Parathyroid adenoma (tissue), 2 donors: Measurements from ENCODE around the gene LUZP2.

Experiments
- H2AFZ ChIP-seq: fragments of 300-600 bp; sonication (generic); one replicate; pipeline ENCODE4 v1.7.0; 2017; ENCODE audit warnings: antibody characterized with exemption, mild to moderate bottlenecking
- H3K27ac ChIP-seq: fragments of 300-600 bp; sonication (generic); one replicate; pipeline ENCODE4 v1.7.0; 2017
- H3K27me3 ChIP-seq: fragments of 300-600 bp; sonication (generic); one replicate; pipeline ENCODE4 v1.7.0; 2017; ENCODE audit warnings: low read length; ENCODE audit not compliant: control insufficient read depth, insufficient read depth
- H3K36me3 ChIP-seq: fragments of 300-600 bp; sonication (generic); one replicate; pipeline ENCODE4 v1.7.0; 2017; ENCODE audit warnings: low read length; ENCODE audit not compliant: control insufficient read depth, insufficient read depth
- H3K4me1 ChIP-seq: fragments of 300-600 bp; sonication (generic); one replicate; pipeline ENCODE4 v1.7.0; 2017; ENCODE audit warnings: control low read depth
- H3K4me2 ChIP-seq: fragments of 300-600 bp; sonication (generic); one replicate; pipeline ENCODE4 v1.7.0; 2017; ENCODE audit warnings: low read length
- H3K4me3 ChIP-seq: fragments of 300-600 bp; sonication (generic); one replicate; pipeline ENCODE4 v1.7.0; 2017; ENCODE audit warnings: low read depth, low read length
- H3K79me2 ChIP-seq: fragments of 300-600 bp; sonication (generic); one replicate; pipeline ENCODE4 v1.7.0; 2017; ENCODE audit warnings: control low read depth
- H3K9ac ChIP-seq: fragments of 300-600 bp; sonication (generic); one replicate; pipeline ENCODE4 v1.7.0; 2017; ENCODE audit warnings: mild to moderate bottlenecking
- H3K9me3 ChIP-seq: fragments of 300-600 bp; sonication (generic); one replicate; pipeline ENCODE4 v1.7.0; 2017; ENCODE audit warnings: low read length; ENCODE audit not compliant: control insufficient read depth
- CTCF ChIP-seq: fragments of 300-600 bp; sonication (generic); IDR thresholded peaks from one replicate; pipeline ENCODE4 v1.7.0; 2017; ENCODE audit warnings: antibody characterized with exemption, mild to moderate bottlenecking
- donor health status: primary hyperparathyroidism.

LUZP2 gene

GRCh38 chr11:24625975-24626374 is 129.1 kb downstream of the LUZP2 start:
- Histone ChIP-seq H3K4me1 (no peaks in the 10 kb centered on the region), H3K4me3 (no peak overlapping the region), H3K79me2 (no peaks in the 10 kb centered on the region), H3K27me3 (no peaks in the 10 kb centered on the region), H3K9ac (no peak overlapping the region), H3K36me3 (no peaks in the 10 kb centered on the region), H2AFZ (no peak overlapping the region), H3K27ac (no peak overlapping the region), H3K9me3 (no peaks in the 10 kb centered on the region), H3K4me2 (no peak overlapping the region)
- TF ChIP-seq CTCF: no peak

DNA sequence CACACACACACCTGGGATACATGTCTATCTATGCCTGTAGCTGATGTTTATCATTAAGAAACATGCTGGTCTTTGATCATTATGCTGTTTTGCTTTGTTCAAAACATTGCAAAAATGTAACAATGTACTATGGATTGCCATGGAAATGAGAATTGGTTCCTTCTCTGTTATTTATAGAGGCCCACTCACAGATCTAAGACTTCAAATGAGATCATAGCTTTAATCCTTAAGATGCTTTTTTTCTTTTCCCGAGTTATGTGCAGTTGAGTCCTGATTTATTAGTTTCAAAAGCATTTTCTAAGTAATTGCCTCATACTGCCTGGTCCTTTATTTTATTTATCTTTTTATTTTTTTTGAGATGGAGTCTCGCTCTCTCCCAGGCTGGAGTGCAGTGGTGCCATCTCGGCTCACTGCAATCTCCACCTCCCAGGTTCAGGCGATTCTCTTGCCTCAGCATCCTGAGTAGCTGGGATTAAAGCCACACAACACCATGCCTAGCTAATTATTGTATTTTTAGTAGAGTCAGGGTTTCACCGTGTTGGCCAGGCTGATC is 131.4 kb downstream of the LUZP2 start:
- no peak overlapping the region for H3K4me2 ChIP-seq
- H3K27me3 ChIP-seq: no peaks in the 10 kb centered on the region
- H3K27ac ChIP-seq: no peak overlapping the region
- no peak overlapping the region for H3K4me3 ChIP-seq
- no peaks in the 10 kb centered on the region for H3K9me3 ChIP-seq
- H3K9ac ChIP-seq: no peak overlapping the region
- no peaks in the 10 kb centered on the region for H3K79me2 ChIP-seq
- no peaks in the 10 kb centered on the region for H3K36me3 ChIP-seq
- TF ChIP-seq CTCF: no peak
- H3K4me1 ChIP-seq: no peaks in the 10 kb centered on the region
- no peak overlapping the region for H2AFZ ChIP-seq

DNA sequence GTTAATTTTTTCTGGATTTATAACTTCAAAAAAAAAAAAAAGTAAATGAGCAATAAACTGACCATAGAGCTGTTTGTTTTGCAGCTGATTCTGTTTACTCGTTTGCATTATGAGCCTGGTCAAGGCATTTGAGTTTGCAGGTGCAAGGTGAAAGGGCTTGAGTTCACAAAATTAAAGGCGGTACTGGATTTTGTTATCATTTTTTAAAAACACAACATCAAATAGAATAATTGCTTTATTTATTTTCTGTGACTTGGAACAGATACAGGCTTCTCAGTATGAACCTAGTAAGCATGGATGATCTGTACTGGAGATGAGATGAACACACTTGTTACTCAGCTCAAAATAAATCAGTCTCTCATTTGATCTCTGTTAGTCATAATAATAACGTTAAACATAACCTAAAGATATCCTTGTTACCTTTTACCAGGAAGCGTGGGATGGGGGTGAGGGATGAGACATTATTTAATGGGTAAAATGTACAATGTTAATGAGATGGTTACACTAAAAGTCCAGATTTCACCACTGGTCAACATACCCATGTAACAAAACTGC is 137.8 kb downstream of the LUZP2 start:
- H3K4me3 ChIP-seq: no peak overlapping the region
- no peak overlapping the region for H3K9ac ChIP-seq
- no peaks in the 10 kb centered on the region for H3K79me2 ChIP-seq
- TF ChIP-seq CTCF: no peak
- H3K27ac ChIP-seq: no peak overlapping the region
- H3K27me3 ChIP-seq: no peaks in the 10 kb centered on the region
- no peaks in the 10 kb centered on the region for H3K9me3 ChIP-seq
- H2AFZ ChIP-seq: no peak overlapping the region
- H3K4me1 ChIP-seq: no peaks in the 10 kb centered on the region
- no peaks in the 10 kb centered on the region for H3K36me3 ChIP-seq
- H3K4me2 ChIP-seq: no peak overlapping the region

- H3K4me3 ChIP-seq: no peak overlapping the region
- H3K36me3 ChIP-seq: no peaks in the 10 kb centered on the region
- H3K4me2 ChIP-seq: no peak overlapping the region
- no peak overlapping the region for H3K27ac ChIP-seq
- H3K9me3 ChIP-seq: no peaks in the 10 kb centered on the region
- H3K27me3 ChIP-seq: no peaks in the 10 kb centered on the region
- TF ChIP-seq CTCF: no peak
- no peak overlapping the region for H2AFZ ChIP-seq
- no peak overlapping the region for H3K9ac ChIP-seq
- no peaks in the 10 kb centered on the region for H3K79me2 ChIP-seq
- no peaks in the 10 kb centered on the region for H3K4me1 ChIP-seq
Measured at GRCh38 chr11:24635588-24636290, 138.9 kb downstream of the LUZP2 start.

- Histone ChIP-seq H3K4me2 (no peak overlapping the region), H3K9me3 (no peaks in the 10 kb centered on the region), H3K4me1 (no peaks in the 10 kb centered on the region), H3K27ac (no peak overlapping the region), H3K36me3 (no peaks in the 10 kb centered on the region), H3K9ac (no peak overlapping the region), H3K4me3 (no peak overlapping the region), H3K79me2 (no peaks in the 10 kb centered on the region), H2AFZ (no peak overlapping the region), H3K27me3 (no peaks in the 10 kb centered on the region)
- TF ChIP-seq CTCF: no peak
Measured at GRCh38 chr11:24636291-24636629, 139.4 kb downstream of the LUZP2 start.
